ENCODE measurements around the gene NOM1.
"Not testable (repeated sequence)": the region's sequence is repeated elsewhere in the genome, so short reads cannot be mapped to it uniquely, and the experiment has no call there.

NOM1 gene

DNA sequence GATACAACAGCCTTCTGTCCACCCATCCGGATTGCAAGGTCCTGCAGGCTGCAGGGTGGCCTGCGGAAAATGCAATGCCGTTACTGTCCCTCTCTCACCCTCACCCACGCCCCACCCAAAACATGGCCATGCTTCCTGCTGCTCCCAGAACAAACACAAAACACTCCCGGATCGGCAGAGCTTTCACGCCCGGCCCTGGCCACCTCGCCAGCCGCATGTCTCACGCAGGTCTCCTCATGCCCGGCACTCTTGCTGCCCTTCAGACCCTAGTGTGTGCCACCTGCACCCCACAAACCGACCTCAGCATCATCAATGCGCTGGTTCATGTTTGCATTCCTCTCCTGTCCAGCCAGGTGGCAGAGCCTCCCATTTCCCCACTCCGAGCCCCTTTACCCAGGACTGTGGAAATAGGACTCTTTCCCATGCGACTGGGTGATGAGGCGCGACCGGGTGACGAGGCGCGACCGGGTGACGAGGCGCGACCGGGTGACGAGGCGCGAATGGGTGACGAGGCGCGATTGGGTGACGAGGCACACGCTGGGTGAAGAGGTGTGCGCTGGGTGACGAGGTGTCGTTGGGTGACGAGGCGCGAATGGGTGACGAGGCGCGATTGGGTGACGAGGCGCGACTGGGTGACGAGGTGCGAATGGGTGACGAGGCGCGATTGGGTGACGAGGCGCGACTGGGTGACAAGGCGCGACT is 8.9 kb upstream of the NOM1 start:
- no peak for DNase-seq

DNA sequence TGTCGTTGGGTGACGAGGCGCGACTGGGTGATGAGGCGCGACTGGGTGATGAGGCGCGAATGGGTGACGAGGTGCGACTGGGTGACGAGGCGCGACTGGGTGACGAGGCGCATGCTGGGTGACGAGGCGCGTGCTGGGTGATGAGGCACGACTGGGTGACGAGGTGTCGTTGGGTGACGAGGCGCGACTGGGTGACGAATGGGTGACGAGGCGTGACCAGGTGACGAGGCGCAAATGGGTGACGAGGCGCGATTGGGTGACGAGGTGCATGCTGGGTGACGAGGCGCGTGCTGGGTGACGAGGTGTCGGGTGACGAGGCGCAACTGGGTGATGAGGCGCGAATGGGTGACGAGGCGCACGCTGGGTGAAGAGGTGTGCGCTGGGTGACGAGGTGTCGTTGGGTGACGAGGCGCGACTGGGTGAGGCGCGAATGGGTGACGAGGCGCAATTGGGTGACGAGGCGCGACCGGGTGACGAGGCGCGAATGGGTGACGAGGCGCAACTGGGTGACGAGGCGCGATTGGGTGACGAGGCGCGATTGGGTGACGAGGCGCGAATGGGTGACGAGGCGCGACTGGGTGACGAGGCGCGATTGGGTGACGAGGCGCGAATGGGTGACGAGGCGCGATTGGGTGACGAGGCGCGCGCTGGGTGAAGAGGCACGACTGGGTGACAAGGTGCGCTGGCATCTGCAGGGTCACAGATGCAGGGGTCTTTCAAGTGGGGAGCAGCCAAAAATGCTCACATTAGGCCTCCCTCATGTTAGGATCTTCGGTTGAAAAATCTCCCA is 7.9 kb upstream of the NOM1 start:
- DNase-seq: no peak

DNA sequence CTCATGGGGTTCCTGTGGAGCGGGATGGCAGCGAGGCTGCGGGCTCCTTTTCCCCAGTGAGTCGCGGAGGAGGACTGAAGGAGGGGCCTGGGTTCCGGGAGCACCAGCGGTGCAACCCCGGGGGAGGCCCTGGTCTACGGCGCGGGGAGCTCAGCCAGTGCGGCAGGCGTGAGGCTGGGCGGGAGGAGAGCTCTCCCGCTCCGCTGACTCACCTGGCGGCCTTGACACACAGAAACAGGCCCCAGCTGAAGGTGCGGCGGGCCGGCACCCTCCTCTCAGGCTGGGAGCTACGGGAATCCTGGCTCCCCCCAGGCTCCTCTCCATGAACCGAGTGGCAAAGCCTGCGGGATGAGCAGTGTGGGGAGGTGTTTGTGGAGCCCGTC is 6.8 kb upstream of the NOM1 start:
- no peak for DNase-seq

DNA sequence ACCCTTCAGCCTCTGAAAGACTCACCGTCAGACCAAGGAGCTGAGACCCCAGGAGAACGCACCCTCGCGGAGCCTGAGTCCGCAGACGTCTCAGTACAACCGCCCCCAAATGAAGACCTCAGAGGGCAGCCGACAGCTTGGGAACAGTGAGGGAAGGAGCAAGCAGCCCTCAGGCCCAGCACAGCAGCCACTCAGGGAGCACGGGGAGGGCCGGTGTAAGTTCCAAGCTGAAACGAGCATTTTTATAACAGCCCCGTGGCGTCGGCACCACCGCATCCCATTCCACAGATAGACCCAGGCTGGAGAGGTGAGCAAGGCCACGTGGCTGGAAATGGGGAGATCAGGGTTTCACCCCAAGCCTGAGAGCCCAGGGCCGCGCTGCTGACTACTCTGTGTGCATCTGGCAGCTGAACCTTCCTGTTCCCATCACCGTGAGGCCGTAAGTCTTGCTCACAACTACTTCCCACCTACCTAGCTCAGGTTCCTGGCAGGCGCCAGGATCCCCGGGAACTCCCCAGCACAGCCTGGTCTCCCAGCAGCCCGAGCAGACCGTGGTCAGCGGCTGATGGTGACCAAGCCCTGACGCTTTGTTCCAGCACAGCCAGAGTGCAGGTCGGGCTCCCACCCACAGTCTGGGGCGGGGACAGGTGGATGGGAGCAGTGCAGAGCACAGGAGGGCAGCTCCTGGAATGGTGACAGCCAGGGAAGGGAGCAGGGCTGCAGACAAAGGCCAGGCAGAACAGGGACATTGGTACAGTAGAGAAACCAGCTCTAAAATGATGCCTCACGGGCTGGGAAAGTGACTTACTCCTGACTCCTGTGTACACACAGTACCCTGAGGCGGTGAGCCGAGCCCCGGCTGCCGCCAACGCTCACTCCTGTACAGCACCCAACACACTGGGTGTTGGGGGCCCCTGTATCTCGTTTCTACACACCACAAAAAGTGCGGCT is 6.1 kb upstream of the NOM1 start:
- DNase-seq: no peak

DNA sequence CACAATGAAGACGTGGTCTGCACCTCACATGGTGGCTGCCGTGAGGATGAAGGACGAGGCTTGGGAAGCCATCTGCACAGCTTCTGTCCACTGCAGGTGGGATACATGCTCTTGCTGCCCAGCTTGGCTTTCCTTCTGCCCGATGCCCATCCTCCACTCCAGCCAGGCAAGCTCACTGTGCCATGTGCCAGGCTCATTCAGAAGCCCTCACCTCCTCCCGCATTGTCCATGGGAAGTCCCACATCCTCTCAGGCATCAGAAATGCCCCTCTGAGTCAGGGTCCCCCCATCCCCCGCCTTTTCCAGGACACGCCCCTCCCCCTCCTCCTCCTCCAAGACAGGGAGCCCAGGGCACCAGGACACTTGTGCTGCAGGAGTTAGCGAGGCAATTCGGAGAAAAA is 4.6 kb upstream of the NOM1 start:
- DNase-seq: no peak

DNA sequence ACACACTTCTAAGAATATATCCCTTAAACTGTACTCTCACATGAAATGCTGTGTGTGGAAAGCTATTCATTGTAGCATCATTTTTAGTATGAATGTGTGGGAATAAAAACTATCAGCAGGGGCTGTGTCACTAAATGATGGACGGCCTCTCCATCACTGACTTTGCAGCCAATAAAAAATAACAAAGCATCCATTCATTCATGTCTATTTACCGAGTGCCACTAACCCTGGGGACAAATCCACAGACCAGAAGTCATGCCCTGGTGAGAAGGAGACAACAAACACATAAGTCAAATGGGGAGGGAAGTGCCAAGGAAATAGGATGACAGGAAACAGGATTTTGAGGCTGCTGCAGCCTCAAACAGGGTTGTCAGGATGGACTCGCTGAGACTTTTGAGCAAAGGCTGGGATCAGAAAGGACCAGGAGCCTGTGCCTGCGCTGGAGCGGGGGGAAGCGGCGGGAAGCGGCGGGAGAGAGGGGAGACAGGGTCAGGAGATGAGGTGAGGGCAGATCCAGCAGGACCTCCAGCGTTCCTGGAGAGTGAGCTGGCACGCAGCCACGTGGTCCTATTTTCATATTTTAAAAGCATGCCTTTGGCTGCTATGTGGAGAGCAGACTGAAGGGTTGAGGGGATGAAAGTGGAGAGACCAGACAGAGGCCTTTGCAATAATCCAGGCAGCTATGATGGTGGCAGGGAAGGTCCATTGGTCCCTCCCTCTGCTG is 2.2 kb upstream of the NOM1 start:
- no peak for DNase-seq

DNA sequence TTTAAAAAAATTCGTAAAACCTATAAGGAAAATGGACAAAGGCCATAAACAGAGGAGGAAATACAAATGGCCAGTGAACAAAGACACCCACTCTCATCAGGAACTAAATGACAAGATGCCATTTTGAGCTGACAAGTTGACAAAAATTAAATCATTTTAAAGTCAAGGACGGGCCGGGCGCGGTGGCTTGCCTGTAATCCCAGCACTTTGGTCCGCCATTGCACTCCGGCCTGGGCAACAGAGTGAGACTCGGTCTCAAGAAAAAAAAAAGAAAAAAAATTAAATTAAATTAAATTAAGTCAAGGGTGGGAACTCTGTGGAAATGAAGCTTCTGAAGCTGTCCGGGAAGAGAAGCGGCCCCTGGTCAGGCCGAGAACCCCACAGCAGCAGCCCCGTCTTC is 1.2 kb upstream of the NOM1 start:
- DNase-seq: no peak

DNA sequence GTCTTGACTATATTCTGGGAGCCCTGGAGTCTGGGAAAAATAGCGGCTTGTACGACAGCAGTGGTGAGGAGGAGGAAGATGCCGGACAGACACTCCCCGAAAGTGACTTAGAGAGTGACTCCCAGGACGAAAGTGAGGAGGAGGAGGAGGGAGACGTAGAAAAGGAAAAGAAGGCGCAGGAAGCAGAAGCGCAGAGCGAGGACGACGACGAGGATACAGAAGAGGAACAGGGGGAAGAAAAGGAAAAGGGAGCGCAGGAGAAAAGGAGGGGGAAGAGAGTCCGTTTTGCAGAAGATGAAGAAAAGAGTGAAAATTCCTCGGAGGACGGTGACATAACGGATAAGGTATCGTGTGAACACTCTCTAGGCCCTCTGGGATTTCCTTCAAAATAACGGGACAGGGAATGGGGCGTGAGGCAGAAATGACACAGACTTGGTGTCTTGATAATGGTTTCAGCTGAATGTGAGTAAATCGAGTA is 908 bp downstream of the NOM1 start:
- DNase-seq: no peak

DNA sequence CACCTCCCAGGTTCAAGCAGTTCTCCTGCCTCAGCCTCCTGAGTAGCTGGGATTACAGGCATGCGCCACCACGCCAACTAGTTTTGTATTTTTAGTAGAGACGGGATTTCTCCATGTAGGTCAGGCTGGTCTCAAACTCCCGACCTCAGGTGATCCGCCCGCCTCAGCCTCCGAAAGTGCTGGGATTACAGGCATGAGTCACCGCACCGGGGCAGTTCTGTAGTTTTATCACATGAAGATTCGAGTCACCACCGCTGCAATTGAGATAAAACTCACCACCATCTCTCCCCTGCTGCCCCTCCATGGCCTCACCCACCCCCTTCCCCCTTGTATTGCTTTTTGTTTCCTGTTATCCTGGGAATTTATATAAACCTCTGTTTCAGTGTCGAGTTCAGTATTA is 3.7 kb downstream of the NOM1 start:
- DNase-seq: not testable (repeated sequence)

DNA sequence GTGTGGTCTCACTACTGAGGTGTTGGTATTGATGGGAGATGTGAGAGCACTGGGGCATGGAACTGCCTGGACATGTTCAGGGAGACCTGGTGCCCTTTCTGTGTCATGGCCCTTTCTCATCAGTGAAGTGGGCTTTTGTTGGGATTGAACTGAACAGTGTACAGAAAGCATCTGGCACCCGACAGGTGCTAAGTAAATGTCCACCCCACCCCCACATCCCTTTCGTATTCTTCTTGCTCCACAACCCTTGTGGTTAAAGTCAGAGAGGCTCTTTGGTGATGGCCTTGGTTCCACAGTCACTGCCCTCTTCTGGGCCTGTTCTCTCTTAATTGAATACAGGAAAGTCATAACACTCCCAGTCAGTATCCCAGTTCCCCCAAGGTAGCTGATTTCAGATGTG is 5.4 kb downstream of the NOM1 start:
- no peak for DNase-seq

DNA sequence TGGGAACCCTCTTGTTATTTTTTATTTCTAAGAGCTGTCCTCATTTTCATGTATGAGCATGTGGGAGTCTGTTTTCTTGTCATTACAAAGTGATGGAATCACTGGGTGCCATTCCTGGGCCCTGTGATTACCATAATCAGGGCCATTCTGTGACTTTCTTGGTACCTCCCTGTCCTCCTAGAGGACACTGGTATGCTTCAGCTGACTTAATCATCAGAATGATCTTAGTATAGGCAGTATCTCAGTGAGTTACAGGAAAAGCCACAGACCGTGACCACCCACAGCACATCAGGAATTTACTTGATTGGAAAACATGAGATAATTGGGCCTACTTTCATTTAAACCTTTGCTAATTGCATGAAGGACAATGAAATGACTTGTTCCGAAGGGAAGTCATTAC is 7.2 kb downstream of the NOM1 start:
- DNase-seq: no peak

DNA sequence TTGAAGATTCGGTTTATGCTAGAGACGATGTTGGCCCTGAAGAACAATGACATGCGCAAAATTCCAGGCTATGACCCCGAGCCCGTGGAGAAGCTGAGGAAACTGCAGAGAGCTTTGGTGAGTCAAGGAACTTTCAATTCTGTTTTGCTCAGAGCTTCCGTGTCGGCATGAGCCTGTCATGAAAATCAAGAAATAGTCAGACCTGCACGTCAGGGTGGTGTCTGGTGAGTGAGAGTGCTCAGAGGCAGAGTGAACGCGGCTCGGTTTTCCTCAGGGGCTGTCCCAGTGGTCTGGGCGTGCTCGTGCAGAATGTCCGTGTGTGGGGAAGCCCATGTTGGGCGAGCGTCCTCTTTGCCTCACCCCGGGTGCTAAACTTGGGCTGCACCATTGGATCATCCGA is 12.6 kb downstream of the NOM1 start:
- DNase-seq: no peak

DNA sequence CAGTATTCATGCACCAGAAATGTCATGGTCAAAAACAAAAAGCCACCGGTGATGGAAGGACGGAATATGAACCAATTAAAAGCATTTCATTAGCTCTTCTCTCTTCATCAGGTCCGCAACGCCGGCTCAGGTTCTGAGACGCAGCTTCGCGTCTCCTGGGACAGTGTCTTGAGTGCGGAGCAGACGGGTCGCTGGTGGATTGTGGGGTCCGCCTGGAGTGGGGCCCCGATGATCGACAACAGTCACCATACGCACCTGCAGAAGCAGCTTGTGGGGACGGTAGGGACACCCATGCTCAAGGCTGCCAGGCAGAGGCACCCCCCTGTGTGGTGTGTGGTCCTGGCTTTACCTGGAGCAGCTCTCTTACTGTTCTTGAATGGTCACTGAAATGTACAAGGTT is 13.4 kb downstream of the NOM1 start:
- DNase-seq: no peak

DNA sequence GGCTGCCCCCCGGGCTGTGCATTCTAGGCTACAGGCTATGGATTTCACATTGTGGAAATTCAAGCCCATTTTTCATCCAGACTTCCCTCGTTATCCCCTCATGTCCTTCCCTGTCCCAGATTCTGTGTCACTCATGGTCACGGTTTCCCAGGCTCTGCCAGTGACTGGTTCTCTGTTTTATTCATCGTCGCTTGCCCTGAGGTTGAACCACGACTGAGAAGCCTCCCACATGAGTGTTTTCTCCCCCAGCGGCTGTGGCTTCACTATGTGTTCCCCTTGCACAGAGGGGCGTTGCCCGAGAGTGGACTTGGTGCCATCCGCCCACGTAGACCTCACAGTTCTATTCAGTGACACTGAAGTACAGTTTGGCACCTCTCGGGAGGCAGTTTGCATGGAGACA is 14.0 kb downstream of the NOM1 start:
- no peak for DNase-seq

DNA sequence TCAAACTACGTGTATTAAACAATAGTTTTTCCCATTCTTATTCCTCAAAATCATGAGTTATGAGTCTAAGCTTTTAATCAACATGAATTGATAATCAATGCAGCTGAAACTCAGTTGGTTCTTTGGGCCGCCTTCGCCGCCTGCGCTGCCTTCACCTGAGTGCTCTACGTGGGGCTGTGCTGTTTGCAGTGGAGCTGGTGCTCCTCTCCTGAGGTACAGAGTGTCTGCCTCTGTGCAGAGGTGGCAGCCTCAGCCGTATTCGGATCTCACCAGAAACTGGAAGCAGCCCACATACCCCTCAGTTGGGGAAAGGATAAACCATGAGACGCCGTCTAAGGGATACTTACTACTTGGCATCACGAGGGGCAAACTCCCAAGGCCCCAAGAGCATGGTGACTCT is 15.5 kb downstream of the NOM1 start:
- no peak for DNase-seq

DNA sequence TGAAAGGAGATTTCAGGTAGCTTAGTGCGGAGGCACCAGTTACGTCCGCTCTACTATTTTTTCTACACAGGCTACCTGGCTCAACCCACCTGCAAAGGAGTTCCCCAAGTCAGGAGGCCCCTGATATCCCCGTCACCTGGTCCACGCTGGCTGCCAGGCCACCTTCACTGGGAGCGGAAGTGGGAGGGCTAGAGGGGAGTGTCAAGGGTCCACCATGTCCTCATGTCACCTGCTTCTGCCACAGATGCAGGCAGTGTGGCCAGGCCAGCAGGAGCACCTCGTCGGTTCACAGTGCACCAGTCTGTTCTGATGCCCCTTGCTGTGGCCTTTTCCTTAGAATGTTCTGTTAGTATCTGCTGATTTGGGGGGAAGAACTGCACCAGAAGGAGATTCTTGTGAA is 16.9 kb downstream of the NOM1 start:
- DNase-seq: no peak

DNA sequence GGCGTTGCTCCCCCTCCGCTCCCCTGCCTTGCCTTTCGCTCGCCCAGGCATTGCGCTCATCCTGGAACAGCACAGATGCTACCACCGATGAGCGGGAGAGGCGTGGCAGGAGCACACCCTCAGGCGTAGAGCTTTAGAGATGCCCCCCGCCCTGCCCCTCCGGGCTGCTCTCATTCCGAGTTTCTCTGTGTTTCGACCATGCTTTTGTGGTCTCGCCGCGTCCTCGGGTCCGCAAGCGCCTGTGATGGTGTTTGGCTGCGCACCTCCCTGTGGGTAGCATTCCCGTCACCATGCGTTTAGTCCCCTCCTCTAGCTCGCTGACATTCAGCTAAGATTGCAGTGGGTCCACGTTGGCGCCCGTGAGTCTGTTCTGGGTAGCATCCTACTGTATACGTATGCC is 18.7 kb downstream of the NOM1 start:
- DNase-seq: no peak

DNA sequence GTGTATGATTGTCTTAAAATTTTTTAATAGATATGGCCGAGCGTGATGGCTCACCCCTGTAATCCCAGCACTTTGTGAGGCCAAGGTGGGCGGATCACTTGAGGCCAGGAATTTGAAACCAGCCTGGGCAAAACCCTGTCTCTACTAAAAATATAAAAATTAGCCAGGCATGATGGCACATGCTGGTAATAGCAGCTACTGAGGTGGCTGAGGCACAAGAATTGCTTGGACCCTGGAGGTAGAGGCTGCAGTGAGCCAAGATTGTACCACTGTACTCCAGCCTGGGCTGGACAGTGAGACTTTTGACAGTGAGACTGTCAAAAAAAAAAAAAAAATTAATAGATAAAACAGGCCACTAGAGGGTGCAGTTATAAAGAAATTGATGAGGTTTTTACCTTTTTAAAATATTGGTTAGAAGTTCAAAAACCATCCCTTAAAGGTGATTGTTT is 20.5 kb downstream of the NOM1 start:
- no peak for DNase-seq

DNA sequence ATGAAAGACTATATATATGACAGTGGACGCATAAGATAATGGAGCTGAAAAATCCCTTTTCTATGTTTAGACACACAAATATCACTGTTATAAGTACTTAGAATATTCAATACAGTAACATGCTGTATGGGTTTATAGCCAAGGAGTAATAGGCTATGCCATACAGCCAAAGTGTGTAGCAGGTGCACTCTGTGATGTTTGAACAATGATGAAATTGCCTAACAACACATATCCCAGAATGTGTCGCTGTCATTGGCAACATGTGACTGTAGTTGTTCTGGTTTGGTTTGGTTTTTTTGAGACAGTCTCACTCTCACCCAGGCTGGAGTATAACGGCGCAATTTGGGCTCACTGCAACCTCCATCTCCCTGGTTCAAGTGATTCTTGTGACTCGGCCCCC is 26.1 kb downstream of the NOM1 start:
- no peak for DNase-seq

DNA sequence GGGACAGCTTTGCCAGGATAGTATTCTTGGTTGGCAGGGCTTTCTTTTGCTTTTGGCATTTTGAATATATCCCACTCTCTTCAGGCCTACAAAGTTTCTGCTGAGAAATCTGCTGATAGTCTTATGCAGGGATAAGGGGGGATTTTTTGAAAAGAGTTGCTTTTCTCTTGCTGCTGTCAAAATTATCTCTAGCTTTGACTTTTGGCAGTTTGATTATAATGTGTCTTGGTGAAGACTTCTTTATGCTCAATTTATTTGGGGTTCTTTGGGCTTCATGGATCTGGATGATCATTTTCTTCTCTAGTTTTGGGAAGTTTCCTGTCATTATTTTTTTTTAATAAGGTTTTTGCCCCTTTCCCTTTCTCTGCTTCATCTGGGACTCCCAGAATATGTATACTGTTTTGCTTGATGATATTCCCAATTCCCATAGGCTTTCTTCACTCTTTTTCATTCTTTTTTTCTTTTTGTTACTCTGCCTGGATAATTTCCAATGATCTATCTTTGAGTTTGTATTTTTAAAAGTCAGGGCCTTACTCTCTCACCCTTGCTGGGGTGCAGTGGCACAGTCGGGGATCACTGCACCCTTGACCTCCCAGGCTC is 29.6 kb downstream of the NOM1 start:
- no peak for DNase-seq

DNA sequence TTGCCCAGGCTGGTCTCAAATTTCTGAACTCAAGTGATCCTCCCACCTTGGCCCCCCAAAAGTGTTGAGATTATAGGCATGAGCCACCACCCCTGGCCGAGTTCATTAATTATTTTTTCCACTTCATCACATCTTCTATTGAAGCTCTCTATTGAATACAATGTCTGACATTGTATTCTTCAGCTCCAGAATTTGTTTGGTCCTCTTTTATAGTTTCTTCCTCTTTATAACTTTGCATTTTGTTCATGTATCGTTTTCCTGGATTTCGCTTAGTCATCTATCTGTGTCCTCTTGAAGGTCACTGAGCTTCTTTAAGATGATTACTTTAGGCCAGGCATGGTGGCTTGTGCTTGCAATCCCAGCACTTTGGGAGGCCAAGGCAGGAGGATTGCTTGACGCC is 30.2 kb downstream of the NOM1 start:
- no peak for DNase-seq
